Neural cell (in vitro differentiated cells): ENCODE data around the gene IMPDH2.

Source experiments
- EP300 ChIP-seq: fragments of 450-650 bp; conservative IDR thresholded peaks from 2 replicates; pipeline ENCODE4 v1.6.1; 2014; ENCODE audit warnings: antibody characterized with exemption, mild to moderate bottlenecking, moderate library complexity; ENCODE audit not compliant: poor library complexity, severe bottlenecking
- EZH2 ChIP-seq: fragments of 200-600, 300-800 bp; shearing (Covaris generic), sonication (generic); IDR thresholded peaks from 2 replicates; pipeline ENCODE4 v1.6.1; 2014; ENCODE audit warnings: antibody characterized with exemption, low read length, borderline replicate concordance, mild to moderate bottlenecking; ENCODE audit not compliant: insufficient read depth, poor library complexity, severe bottlenecking
- MXI1 ChIP-seq: fragments of 450-650 bp; conservative IDR thresholded peaks from 2 replicates; pipeline ENCODE4 v1.6.1; 2014; ENCODE audit warnings: antibody characterized with exemption, mild to moderate bottlenecking; ENCODE audit not compliant: poor library complexity, severe bottlenecking
- POLR2AphosphoS5 ChIP-seq: IDR thresholded peaks from 2 replicates; pipeline ENCODE4 v1.6.1; 2012
- RAD21 ChIP-seq: fragments of 450-650 bp; conservative IDR thresholded peaks from 2 replicates; pipeline ENCODE4 v1.6.1; 2014; ENCODE audit warnings: antibody characterized with exemption, mild to moderate bottlenecking, moderate library complexity
- REST ChIP-seq: IDR thresholded peaks from 2 replicates; pipeline ENCODE4 v1.6.1; 2012; ENCODE audit warnings: borderline replicate concordance
- TAF1 ChIP-seq: IDR thresholded peaks from 2 replicates; pipeline ENCODE4 v1.6.1; 2012; ENCODE audit warnings: low read depth
- TF ChIP-seq, protein P1 (sequence below): fragments of 450-650 bp; IDR thresholded peaks from 2 replicates; pipeline ENCODE4 v1.5.1; 2014; ENCODE audit warnings: antibody characterized with exemption, mild to moderate bottlenecking, moderate library complexity; ENCODE audit not compliant: poor library complexity, severe bottlenecking

GRCh38 chr3:48996640-48997039 lies 32.6 kb downstream of the IMPDH2 start:
- TF ChIP-seq MXI1: no peak
- TF ChIP-seq, protein P1, sequence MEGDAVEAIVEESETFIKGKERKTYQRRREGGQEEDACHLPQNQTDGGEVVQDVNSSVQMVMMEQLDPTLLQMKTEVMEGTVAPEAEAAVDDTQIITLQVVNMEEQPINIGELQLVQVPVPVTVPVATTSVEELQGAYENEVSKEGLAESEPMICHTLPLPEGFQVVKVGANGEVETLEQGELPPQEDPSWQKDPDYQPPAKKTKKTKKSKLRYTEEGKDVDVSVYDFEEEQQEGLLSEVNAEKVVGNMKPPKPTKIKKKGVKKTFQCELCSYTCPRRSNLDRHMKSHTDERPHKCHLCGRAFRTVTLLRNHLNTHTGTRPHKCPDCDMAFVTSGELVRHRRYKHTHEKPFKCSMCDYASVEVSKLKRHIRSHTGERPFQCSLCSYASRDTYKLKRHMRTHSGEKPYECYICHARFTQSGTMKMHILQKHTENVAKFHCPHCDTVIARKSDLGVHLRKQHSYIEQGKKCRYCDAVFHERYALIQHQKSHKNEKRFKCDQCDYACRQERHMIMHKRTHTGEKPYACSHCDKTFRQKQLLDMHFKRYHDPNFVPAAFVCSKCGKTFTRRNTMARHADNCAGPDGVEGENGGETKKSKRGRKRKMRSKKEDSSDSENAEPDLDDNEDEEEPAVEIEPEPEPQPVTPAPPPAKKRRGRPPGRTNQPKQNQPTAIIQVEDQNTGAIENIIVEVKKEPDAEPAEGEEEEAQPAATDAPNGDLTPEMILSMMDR: no peak
- TF ChIP-seq EZH2: no peak
- TF ChIP-seq REST: no peak
- TF ChIP-seq POLR2AphosphoS5: no peak
- no peak for TF ChIP-seq RAD21
- no peak for TF ChIP-seq TAF1
- TF ChIP-seq EP300: no peak
